Loucy (cell line): ENCODE results near the gene CWC25.

Source experiments
- EZH2phosphoT487 ChIP-seq: fragments of 200-600 bp; IDR thresholded peaks from 2 replicates; pipeline ENCODE4 v1.6.1; 2018; ENCODE audit warnings: antibody characterized with exemption, mild to moderate bottlenecking, moderate library complexity, borderline replicate concordance
- TF ChIP-seq, protein P1 (sequence below): fragments of 200-600 bp; sonication (generic); conservative IDR thresholded peaks from 2 replicates; pipeline ENCODE4 v1.5.1; 2014; ENCODE audit warnings: mild to moderate bottlenecking, antibody characterized with exemption, low read length

DNA sequence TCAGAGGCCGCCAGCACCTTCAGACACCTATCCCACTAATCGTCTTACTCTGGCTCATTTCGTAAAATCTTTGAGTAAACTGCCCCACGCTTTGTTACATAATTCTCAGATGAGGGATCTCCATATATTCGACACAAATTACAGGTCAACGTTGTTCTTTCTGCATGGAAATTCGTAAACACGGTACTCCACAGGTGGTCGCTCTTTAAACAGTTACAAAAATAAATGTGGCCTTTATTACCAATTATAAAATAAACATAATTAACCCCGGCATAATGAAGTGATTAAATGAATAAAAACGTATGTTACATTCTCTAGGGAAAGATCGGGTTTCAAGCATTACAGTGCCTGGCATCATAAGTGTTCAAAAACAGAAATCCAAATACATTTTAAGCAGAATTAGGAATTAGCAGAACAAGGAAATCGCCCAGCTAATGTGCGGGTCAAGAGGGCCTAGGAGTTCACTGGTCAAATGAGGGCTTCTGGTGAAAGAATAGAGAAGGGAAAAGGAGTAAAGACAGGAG is 24.8 kb downstream of the CWC25 start:
- TF ChIP-seq, protein P1, sequence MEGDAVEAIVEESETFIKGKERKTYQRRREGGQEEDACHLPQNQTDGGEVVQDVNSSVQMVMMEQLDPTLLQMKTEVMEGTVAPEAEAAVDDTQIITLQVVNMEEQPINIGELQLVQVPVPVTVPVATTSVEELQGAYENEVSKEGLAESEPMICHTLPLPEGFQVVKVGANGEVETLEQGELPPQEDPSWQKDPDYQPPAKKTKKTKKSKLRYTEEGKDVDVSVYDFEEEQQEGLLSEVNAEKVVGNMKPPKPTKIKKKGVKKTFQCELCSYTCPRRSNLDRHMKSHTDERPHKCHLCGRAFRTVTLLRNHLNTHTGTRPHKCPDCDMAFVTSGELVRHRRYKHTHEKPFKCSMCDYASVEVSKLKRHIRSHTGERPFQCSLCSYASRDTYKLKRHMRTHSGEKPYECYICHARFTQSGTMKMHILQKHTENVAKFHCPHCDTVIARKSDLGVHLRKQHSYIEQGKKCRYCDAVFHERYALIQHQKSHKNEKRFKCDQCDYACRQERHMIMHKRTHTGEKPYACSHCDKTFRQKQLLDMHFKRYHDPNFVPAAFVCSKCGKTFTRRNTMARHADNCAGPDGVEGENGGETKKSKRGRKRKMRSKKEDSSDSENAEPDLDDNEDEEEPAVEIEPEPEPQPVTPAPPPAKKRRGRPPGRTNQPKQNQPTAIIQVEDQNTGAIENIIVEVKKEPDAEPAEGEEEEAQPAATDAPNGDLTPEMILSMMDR, result no peak
- no peak for TF ChIP-seq EZH2phosphoT487
